Caco-2 (cell line): ENCODE data around the gene DRAM1. TPM values are rescaled to one million over a fixed set of nuclear protein-coding genes. Genes with fewer than 3 reads are reported as not detected.

Experiments used
- BruUV-seq: library from RNA; stranded (reverse); fragments of 400-500 nt; replicated peaks from 2 replicates; lab custom pipeline; 2021; lab: Mats Ljungman, UMichigan
- CTCF ChIA-PET: fragments of 300-600 bp; sonication (Branson Sonifier 250); formaldehyde crosslinking; loops from one replicate; lab custom pipeline; 2022; ENCODE audit warnings: antibody characterized with exemption; lab: Charles Lee
- POLR2A ChIA-PET: fragments of 300-600 bp; sonication (Branson Sonifier 250); formaldehyde crosslinking; loops from one replicate; lab custom pipeline; 2022; ENCODE audit warnings: antibody characterized with exemption; lab: Charles Lee
- DNase-seq, 2 experiments: peaks; one replicate each; pipeline versions ENCODE4 v3.0.0 to v3.0.0-alpha.2; 2020 to 2022
- H3K27me3 ChIP-seq: replicated peaks from 2 replicates; pipeline ENCODE4 v1.6.0; 2011; ENCODE audit warnings: low read length; ENCODE audit not compliant: control insufficient read depth, insufficient read depth
- H3K36me3 ChIP-seq: 2 replicates; pipeline ENCODE4 v1.5.1; 2011; ENCODE audit warnings: low read length; ENCODE audit not compliant: control insufficient read depth, insufficient read depth
- H3K4me1 ChIP-seq: fragments of 250-450 bp; sonication (Bioruptor Pico); 2 replicates; pipeline ENCODE4 v1.5.1; 2020; ENCODE audit warnings: mild to moderate bottlenecking
- H3K4me3 ChIP-seq: 2 replicates; pipeline ENCODE4 v1.5.1; 2011; ENCODE audit warnings: low read depth, mild to moderate bottlenecking, control low read depth, low read length
- H3K9me3 ChIP-seq: fragments of 250-450 bp; sonication (Bioruptor Pico); 2 replicates; pipeline ENCODE4 v1.5.1; 2020; ENCODE audit warnings: mild to moderate bottlenecking, moderate library complexity
- H3K27ac Mint-ChIP-seq: one replicate; pipeline ENCODE4 v1.8.0; 2022; ENCODE audit warnings: mixed read lengths; ENCODE audit not compliant: unreplicated experiment
- H3K27me3 Mint-ChIP-seq: one replicate; pipeline ENCODE4 v1.8.0; 2022; ENCODE audit warnings: mixed read lengths; ENCODE audit not compliant: insufficient read depth, unreplicated experiment
- H3K36me3 Mint-ChIP-seq: one replicate; pipeline ENCODE4 v1.8.0; 2022; ENCODE audit warnings: mild to moderate bottlenecking, mixed read lengths; ENCODE audit not compliant: insufficient read depth, unreplicated experiment
- H3K4me1 Mint-ChIP-seq: one replicate; pipeline ENCODE4 v1.8.0; 2022; ENCODE audit warnings: low read depth, mixed read lengths; ENCODE audit not compliant: unreplicated experiment
- H3K4me3 Mint-ChIP-seq: one replicate; pipeline ENCODE4 v1.8.0; 2022; ENCODE audit warnings: mild to moderate bottlenecking, moderate library complexity, mixed read lengths; ENCODE audit not compliant: unreplicated experiment
- H3K9me3 Mint-ChIP-seq: one replicate; pipeline ENCODE4 v1.8.0; 2022; ENCODE audit warnings: mixed read lengths; ENCODE audit not compliant: unreplicated experiment
- intact Hi-C: fragments of 100-400 bp; cut with micrococcal nuclease; formaldehyde crosslinking; loops from one replicate; pipeline ENCODE4 v1.10.0; 2022; ENCODE audit not compliant: unreplicated experiment
- total RNA-seq: library from RNA; stranded (reverse); gene quantifications from 2 replicates; pipeline ENCODE4 v1.2.3, GENCODE V29; 2022
- TF ChIP-seq, protein P1 (sequence below), 2 experiments: fragments of 200-600 bp in 1 of 2; IDR thresholded peaks; 1 replicate in 1 of 2; 2 replicates in 1 of 2; pipeline versions ENCODE4 v1.5.1 to v1.8.0; 2011 to 2022; ENCODE audit warnings: antibody characterized with exemption in 1 of 2, control low read depth in 1 of 2, inconsistent platforms in 1 of 2, low read depth in 1 of 2, low read length in 1 of 2, mild to moderate bottlenecking in 1 of 2, moderate library complexity in 1 of 2; ENCODE audit not compliant: insufficient read depth in 1 of 2, severe bottlenecking in 1 of 2, unreplicated experiment in 1 of 2

DRAM1 gene
- total RNA-seq, 1 experiment from 2014 or later: 46.4 TPM

- Mint-ChIP-seq H3K27me3 (no peaks in the 10 kb centered on the region), H3K4me1 (no peaks in the 10 kb centered on the region), H3K36me3 (no peaks in the 10 kb centered on the region), H3K4me3 (peak overlapping the region; percentile 22), H3K27ac (no peak overlapping the region), H3K9me3 (no peaks in the 10 kb centered on the region)
- TF ChIP-seq, protein P1, sequence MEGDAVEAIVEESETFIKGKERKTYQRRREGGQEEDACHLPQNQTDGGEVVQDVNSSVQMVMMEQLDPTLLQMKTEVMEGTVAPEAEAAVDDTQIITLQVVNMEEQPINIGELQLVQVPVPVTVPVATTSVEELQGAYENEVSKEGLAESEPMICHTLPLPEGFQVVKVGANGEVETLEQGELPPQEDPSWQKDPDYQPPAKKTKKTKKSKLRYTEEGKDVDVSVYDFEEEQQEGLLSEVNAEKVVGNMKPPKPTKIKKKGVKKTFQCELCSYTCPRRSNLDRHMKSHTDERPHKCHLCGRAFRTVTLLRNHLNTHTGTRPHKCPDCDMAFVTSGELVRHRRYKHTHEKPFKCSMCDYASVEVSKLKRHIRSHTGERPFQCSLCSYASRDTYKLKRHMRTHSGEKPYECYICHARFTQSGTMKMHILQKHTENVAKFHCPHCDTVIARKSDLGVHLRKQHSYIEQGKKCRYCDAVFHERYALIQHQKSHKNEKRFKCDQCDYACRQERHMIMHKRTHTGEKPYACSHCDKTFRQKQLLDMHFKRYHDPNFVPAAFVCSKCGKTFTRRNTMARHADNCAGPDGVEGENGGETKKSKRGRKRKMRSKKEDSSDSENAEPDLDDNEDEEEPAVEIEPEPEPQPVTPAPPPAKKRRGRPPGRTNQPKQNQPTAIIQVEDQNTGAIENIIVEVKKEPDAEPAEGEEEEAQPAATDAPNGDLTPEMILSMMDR (IDR thresholded peaks at IDR 0.05; ENCODE audit: insufficient read depth in 1 of 2, low read depth in 1 of 2, low read length in 1 of 2, severe bottlenecking in 1 of 2, unreplicated experiment in 1 of 2): no peak
- Histone ChIP-seq H3K36me3 (no peaks in the 10 kb centered on the region), H3K27me3 (no peaks in the 10 kb centered on the region), H3K4me1 (0 out of 2 replicates have a peak, but pooled peaks cover 4% of the 10 kb centered on the region), H3K4me3 (no peak overlapping the region), H3K9me3 (no peaks in the 10 kb centered on the region)
- intact Hi-C loops: no loop called here
- no TSS peak for BruUV-seq
- no peak for DNase-seq
- ChIA-PET POLR2A (interaction anchor here (0.6 kb wide), 1 partner anchor 73 kb away, joined by 4 read pairs; no protein-coding TSS in a partner anchor), CTCF (interaction anchor here (0.5 to 2.7 kb wide), 3 partner anchors 59 to 73 kb away, joined by 3 to 34 read pairs (median 3); no protein-coding TSS in a partner anchor)
These were observed 45.4 kb upstream of the DRAM1 start for GRCh38 chr12:101832030-101832429.

DNA sequence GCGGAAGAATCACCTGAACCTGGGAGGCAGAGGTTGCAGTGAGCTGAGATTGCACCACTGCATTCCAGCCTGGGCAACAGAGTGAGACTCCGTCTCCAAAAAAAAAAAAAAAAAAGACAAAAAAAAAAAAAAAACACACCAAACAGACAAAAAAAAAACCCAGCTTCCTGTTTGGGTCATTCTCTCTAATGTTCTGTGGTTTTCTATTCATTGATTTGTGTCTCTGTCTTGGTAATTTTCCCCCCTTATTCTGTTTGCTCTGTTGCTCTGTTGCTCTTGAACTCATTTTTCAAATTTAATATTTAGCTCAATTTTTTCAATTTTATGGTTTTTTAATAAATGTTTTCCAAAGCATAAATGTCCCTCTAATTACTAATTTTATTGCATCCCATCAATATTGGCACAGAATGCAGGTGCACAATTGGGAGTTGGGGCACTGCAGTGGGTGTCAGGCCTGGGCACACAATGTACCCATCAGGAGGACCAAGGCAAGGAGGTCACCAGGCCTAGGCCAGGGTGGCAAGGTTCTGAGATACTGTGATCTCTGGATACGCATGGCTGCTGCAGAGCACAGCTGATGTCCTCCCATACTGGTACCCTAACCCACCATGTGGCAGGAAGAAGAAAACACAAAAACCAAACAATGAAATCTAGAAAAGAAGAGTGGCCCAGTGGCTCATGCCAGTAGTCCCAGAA, 38.6 kb upstream of the DRAM1 start:
- Histone ChIP-seq H3K4me1 (no peaks in the 10 kb centered on the region), H3K9me3 (no peaks in the 10 kb centered on the region), H3K36me3 (no peaks in the 10 kb centered on the region), H3K4me3 (no peak overlapping the region), H3K27me3 (no peaks in the 10 kb centered on the region)
- BruUV-seq: no TSS peak
- no peak overlapping the region for H3K27ac Mint-ChIP-seq
- TF ChIP-seq, protein P1 (IDR thresholded peaks at IDR 0.05; ENCODE audit: insufficient read depth in 1 of 2, low read depth in 1 of 2, low read length in 1 of 2, severe bottlenecking in 1 of 2, unreplicated experiment in 1 of 2): no peak
- no peak for DNase-seq
- no peaks in the 10 kb centered on the region for H3K27me3 Mint-ChIP-seq
- no peak overlapping the region for H3K4me3 Mint-ChIP-seq
- POLR2A ChIA-PET: no interaction called here
- intact Hi-C loops: loop anchor here (1.0 to 2.0 kb wide), 5 partner anchors 46 to 424 kb away; no protein-coding TSS in a partner anchor
- CTCF ChIA-PET: interaction anchor here (0.7 to 2.0 kb wide), 3 partner anchors 8 to 79 kb away, joined by 3 to 17 read pairs (median 3); partner anchors contain the start of gene GNPTAB
- H3K36me3 Mint-ChIP-seq: no peaks in the 10 kb centered on the region
- no peaks in the 10 kb centered on the region for H3K4me1 Mint-ChIP-seq
- H3K9me3 Mint-ChIP-seq: no peaks in the 10 kb centered on the region

DNA sequence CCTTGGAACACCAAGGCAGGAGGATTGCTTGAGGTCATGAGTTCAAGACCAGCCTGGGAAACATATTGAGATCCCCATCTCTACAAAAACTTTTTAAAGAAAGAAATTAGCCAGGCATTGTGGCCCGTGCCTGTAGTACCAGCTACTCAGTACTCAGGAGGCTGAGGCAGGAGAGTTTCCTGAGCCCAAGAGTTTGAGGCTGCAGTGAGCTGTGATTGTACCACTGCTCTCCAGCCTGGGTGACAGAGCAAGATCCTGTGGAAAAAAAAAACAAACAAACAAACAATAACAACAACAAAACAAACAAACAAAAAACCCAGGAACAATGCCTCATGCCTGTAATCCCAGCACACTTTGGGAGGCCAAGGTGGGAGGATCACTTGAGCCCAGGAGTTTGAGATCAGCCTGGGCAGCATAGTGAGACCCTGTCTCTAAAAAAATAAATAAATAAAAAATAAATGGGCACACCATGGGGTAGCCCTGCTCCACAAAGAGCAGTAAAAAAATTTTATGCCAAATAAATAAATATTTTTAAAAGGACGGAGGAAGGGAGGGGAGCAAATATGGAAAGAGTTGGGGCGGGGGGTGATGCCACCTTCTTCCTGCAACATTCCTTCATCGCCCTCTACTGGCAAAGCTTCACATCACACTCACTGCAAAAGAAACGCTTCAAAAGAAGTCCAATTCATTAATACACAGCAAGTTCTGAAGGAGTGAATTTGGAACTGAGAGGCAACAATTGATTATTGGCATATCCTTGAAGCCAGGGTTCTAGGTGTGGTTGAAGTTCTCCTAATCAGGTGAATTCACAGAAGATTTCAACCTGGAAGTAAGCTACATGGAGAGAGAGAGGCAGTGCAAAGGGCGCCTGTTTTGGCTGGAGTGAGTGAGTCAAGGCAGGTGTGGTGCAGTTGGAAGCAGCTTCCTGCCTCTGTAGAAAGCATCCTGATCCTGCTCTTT, 37.8 kb upstream of the DRAM1 start:
- peak; percentile 59 to 78 for DNase-seq
- Mint-ChIP-seq H3K36me3 (no peaks in the 10 kb centered on the region), H3K4me1 (no peaks in the 10 kb centered on the region), H3K9me3 (no peaks in the 10 kb centered on the region), H3K4me3 (no peak overlapping the region), H3K27ac (no peak overlapping the region), H3K27me3 (no peaks in the 10 kb centered on the region)
- CTCF ChIA-PET: interaction anchor here (0.6 to 2.0 kb wide), 7 partner anchors 9 to 1314 kb away, joined by 3 to 17 read pairs (median 5); partner anchors contain the start of gene GNPTAB
- no peaks in the 10 kb centered on the region for H3K36me3 ChIP-seq
- intact Hi-C loops: loop anchor here (1.0 to 2.0 kb wide), 5 partner anchors 47 to 425 kb away; no protein-coding TSS in a partner anchor
- TF ChIP-seq, protein P1 (IDR thresholded peaks at IDR 0.05; ENCODE audit: insufficient read depth in 1 of 2, low read depth in 1 of 2, low read length in 1 of 2, severe bottlenecking in 1 of 2, unreplicated experiment in 1 of 2): peak; percentile 78 to 90
- POLR2A ChIA-PET: no interaction called here
- no TSS peak for BruUV-seq
- no peaks in the 10 kb centered on the region for H3K9me3 ChIP-seq
- no peak overlapping the region for H3K4me3 ChIP-seq
- H3K4me1 ChIP-seq: no peaks in the 10 kb centered on the region
- no peaks in the 10 kb centered on the region for H3K27me3 ChIP-seq
